ENCODE results near the gene CFAP210. TPM values are rescaled to one million over a fixed set of nuclear protein-coding genes. Genes with fewer than 3 reads are reported as not detected.

Gene CFAP210
- total RNA-seq, 1 donor from 2014 or later = not detected

DNA sequence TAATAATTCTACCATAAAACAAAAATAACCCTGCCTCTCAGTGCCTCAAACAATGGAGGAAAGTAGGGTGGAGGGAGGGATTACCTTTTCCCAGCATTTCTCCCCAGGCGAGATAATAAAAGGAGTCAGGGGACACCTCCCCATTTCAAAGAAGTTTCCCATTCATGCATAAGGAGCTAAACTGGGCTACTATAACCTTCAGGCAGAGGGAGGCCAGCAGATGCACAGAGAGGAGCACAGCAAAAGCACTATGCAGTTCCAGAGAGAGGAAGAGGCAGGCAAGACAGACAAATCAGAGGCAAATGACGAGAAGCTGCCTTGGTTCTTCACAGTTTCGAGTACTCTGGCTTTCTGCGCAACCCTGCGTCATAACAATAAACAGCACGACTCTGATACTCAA is 17.4 kb downstream of the CFAP210 start:
- no peak for ATAC-seq
- DNase-seq (ENCODE audit: low spot score) = no peak

GRCh38 chr2:169676357-169676756 is 17.8 kb downstream of the CFAP210 start:
- no peak for DNase-seq (ENCODE audit: low spot score)
- no peak for ATAC-seq

DNA sequence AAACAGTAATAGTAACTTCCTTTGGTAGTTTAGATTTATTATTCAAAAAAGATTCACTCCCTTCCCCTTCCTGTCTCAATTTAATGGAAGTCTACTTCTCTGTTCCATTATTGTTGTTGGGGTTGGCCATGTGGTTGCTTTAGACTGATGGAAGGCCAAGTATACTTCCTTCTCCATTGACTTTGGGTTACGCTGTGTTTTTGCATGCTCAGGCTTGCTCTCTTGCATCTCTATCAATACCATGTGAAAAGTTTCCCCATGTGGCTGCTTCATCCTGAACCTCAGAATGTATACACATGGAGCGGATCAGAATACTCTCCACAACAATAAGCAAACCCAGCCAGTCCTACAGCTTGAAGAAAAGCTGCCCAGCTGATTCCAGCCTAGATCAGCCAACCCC is 20.3 kb downstream of the CFAP210 start:
- no peak for ATAC-seq
- no peak for DNase-seq (ENCODE audit: low spot score)

DNA sequence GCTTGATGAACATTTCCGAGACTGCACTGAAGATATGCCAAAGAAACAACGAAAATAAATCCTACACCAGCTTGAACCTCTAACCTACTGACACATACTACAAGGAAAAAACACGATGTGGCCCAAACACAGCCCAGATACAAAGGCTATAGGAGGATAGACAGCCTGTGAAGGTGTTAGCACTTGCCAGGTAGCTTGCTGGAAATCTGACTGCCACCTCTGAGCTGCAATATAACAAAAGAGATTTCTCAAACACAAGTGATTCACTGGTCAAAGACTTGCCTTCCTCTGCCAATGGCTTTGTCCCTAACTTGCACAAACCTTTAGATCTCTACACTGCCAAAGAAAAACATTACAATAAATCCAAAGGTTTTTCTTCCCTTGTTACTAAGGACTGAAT is 21.1 kb downstream of the CFAP210 start:
- ATAC-seq = no peak
- DNase-seq (ENCODE audit: low spot score) = no peak

GRCh38 chr2:169672406-169672805 is 21.8 kb downstream of the CFAP210 start:
- DNase-seq (ENCODE audit: low spot score) (no peak), ATAC-seq (no peak)

- ATAC-seq = no peak
- DNase-seq (ENCODE audit: low spot score) = no peak
These were observed 23.3 kb downstream of the CFAP210 start for GRCh38 chr2:169670937-169671336.

DNA sequence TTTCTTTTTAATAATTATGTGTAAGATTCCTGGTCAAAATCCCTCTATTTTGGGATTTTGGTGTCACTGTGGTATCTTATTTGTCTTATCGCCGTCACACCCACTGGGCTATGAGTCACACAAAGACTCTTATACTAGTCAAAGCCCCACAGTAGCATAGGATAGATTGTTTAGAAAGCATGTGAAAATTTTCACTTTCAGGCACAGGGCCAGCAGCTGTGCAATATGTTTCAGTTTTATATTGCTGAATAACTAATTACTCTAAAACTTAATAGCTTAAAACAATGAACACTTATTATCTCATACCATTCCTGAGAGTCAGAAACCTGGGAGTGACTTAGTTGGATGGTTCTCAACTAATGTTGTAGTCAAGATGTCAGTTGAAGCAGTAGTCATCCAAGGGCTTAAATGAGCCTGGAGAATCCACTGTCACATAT is 24.0 kb downstream of the CFAP210 start:
- ATAC-seq = no peak
- no peak for DNase-seq (ENCODE audit: low spot score)

GRCh38 chr2:169667583-169667982 is 26.6 kb downstream of the CFAP210 start:
- DNase-seq (ENCODE audit: low spot score) (no peak), ATAC-seq (peak; percentile 59)

DNA sequence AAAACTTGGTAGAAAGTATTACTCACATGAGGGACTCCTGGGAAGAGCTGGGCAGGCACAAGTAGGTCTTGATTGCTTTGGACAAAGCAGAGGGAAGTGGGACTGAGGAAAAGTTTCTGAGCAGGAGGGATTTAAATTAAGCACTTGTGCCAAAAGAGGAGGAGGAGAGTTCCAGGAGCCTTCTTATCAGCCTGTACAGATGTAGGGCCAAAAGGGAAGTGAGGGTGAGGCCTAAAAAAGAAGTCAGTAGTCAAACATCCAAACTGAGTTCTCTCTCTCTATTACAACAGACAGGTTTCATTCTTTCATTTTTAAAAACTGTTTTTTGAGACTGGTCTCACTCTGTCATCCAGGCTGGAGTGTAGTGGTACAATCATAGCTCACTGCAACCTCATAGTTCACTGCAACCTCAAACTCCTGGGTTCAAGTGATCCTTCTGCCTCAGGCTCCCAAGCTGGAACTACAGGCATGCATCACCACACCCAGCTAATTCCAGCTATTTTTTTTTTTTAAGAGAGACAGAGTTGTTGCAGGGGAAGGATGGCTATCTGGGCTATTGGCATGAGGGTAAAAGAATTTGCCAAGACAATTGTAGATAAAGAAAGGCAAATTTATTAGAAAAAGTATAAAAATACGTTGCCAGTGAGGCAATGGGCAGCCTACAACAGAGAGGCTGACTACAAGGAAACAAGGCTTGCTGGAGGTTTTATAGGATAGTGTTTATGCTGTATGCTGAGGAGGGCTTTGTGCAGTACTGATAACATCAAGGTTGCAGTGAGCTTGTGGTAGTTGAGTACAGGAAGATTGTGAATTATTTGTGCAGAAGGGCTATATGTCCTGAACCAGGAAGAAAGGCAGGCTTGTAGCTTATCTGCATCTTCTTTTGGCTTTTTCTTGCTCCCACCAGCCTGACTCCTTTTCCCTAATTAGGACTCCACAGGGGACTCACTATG is 29.0 kb downstream of the CFAP210 start:
- no peak for ATAC-seq

DNA sequence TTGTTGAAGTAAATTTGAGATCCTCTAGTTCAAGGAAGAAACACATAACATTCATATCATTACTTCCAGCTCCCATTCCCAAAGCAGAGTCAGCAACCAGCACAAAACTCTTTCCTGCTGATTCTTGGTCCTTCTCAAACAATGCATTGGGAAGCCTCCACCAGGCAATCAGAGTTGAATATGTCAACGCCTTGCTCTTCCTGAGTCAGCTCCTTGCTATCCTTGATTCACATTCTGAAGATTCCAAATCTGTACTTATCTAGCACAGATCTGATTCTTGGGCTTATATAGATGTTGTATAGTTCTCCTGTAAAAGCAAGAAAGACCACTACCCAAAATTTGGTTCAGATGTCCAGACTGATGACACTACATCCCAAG is 29.6 kb downstream of the CFAP210 start:
- no peak for DNase-seq (ENCODE audit: low spot score)
- no peak for ATAC-seq

More for the DNA sequence above, 29.0 kb downstream of the CFAP210 start:
- DNase-seq (ENCODE audit: low spot score) = no peak

DNA sequence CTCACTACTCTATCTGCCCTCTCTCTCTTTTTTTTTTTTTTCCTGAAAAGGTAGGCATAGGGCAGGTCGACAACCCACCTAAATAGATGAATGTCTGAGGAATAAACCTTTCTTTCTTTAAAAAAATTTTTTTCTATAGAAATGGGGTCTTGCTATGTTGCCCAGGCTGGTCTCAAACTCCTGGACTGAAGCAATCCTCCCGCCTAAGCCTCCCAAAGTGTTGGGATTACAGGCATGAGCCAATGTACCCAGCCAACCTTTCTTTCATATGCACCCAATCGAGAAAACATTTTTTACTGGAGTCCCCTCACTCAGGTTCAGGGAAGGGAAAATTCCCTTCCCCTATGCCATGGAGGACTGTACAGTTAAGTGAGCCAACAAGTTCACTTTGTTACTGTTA is 31.0 kb downstream of the CFAP210 start:
- no peak for DNase-seq (ENCODE audit: low spot score)
- ATAC-seq = no peak

DNA sequence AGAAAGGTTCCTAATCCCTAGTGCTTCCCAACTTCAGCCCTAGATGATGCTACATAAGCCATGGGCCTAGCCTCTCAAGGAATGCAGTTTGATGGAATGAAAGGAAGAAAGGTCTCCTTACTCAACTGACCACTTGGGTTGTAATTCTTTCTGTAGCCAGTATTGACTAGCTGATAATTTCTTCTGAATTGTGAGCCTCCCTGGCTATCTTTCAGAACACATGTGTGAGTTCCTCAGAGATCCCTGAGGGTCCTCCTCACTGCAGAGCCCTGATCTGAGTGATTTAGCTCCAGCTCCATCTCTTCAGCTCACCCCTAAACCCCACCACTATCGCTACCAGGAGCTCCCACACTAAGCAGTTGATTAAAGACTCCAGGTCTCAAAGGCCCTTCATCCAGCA is 31.5 kb downstream of the CFAP210 start:
- ATAC-seq = no peak
- DNase-seq (ENCODE audit: low spot score) = no peak

GRCh38 chr2:169661265-169661664 is 32.9 kb downstream of the CFAP210 start:
- ATAC-seq = no peak
- DNase-seq (ENCODE audit: low spot score) = no peak

GRCh38 chr2:169659320-169659719 is 34.9 kb downstream of the CFAP210 start:
- no peak for ATAC-seq
- DNase-seq (ENCODE audit: low spot score) = no peak

DNA sequence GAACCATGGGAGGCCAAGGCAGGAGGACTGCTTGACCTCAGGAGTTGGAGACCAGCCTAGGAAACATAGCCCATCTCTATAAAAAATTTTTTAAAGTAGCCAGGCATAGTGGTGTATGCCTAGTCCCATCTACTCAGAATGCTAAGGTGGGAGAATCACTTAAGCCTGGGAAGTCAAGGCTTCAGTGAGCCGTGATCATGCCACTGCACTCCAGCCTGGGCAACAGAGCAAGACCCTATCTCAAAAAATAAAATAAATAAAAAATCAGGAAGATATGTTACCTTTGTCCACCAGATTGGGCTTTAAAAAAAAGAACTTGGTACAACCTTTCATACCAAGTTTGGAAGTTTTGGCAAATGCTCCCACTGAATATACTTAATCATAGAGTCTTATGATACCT is 35.3 kb downstream of the CFAP210 start:
- ATAC-seq = no peak

DNA sequence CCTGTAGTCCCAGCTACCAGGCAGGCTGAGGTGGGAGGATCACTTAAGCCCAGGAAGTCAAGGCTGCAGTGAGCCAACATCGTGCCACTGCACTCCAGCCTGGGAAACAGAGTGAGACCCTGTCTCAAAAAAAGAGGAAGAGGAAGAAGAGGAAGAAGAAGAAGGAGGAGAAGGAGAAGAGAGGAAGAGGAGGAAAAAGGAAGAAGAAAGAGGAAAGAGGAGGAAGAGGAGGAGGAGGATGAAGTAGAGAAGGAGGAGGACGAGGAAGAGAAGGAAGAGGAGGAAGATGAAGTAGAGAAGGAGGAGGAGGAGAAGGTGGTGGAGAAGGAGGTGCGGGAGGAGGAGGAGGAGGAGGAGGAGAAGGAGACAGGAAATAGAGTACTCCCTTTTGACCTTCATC is 38.0 kb downstream of the CFAP210 start:
- DNase-seq (ENCODE audit: low spot score) (no peak), ATAC-seq (no peak)

More for the DNA sequence above, 35.3 kb downstream of the CFAP210 start:
- DNase-seq (ENCODE audit: low spot score) = no peak

GRCh38 chr2:169653636-169654035 is 40.6 kb downstream of the CFAP210 start:
- ATAC-seq = no peak

DNA sequence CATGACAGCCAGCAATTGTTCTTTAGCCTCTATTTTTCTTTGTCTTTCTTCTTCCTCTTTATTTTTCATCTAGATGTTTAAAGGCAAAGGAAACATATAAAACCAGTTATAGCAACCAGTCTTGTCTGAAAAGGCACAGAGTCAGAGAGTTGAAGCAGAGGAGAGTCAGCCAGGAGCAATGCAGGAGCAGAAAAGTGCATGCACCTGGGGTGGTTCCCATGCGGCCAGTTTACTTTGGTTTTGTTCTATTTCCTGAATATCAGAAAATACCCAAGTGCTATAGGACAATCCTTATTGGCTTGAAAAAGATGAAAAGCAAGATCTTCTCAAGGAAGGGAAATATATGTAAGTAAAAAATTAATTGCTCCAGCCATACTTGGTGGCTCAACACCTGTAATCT is 44.9 kb downstream of the CFAP210 start:
- ATAC-seq (no peak), DNase-seq (ENCODE audit: low spot score) (no peak)

More at GRCh38 chr2:169653636-169654035, 40.6 kb downstream of the CFAP210 start:
- DNase-seq (ENCODE audit: low spot score) = no peak

DNA sequence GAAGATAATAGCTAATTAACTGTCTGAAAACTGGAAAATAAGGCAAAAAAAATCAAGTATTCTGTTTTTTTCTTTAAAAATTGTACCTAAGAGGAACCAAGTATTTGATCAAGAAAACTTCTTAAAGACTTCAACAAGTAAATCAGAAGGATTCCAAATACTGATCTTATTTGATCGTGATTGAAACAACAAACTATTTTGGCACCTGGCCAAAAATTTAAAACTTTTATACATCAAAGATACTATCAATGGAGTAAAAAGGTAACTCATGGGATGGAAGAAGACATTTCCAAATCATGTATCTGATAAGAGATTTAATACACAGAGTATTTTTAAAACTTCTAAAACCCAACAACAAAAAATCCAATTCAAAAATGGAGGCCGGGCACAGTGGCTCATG is 46.7 kb downstream of the CFAP210 start:
- ATAC-seq = no peak
- no peak for DNase-seq (ENCODE audit: low spot score)

DNA sequence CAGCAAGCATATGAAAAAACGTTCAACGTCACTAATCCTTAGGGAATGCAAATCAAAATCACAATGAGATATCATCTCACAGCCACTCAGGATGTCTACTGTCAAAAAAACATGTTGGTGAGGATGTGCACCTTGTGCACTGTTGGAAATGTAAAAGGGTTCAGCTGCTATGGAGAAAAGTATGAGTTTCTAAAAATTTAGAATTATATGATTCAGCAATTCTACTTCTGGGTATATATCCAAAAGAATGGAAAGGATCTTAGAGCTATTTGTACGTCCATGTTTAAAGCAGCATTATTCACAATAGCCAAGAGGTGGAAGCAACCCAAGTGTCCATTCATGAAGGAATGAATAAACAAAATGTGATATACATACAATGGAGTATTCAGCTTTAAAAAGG is 50.0 kb downstream of the CFAP210 start:
- ATAC-seq = no peak
- no peak for DNase-seq (ENCODE audit: low spot score)

DNA sequence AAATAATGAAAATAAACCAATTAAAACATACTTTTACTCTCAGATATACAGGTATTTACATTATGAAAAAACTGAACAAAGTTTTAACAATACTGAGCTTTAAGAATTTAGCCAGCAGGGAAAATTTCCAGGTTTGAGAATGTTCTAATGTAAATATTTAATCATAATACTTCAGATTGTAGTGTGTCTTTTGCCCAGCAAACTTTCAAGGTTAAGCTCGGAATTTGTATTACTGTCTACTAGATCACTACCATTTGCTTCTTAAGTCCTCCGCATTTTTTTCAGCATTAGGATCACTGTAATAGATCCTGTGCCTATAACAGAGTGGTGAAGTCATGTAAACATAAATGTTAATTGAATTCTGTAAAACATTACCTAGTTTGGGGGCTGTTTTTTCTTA is 52.7 kb downstream of the CFAP210 start:
- ATAC-seq = no peak
- no peak for DNase-seq (ENCODE audit: low spot score)

DNA sequence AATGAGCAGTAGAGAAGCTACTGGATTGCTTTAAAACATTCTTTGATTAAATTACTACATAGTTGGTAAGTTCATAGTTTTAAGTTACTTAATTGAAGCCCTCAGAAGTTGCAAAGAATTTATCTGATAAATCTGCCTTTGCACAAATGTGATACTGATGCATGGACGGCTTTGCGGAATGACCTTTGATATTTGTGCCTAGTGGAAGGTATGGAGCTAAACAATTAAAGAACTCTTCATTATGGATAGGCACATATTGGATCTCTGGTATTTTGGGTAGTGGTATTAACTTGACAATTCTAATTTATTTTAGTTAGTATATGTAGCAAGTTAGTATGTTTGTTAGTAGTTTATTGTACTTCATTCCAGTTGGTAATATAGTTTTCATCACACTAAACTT is 54.1 kb downstream of the CFAP210 start:
- DNase-seq (ENCODE audit: low spot score) (no peak), ATAC-seq (no peak)

- DNase-seq (ENCODE audit: low spot score) (no peak), ATAC-seq (no peak)
These were observed 56.6 kb downstream of the CFAP210 start for GRCh38 chr2:169637620-169638019.

Data from left lobe of liver (tissue), 2 donors.